HFFc6 (cell line): ENCODE measurements around the gene ELMO2. TPM values are rescaled to one million over a fixed set of nuclear protein-coding genes. Genes with fewer than 3 reads are reported as not detected.

ENCODE experiments used
- DNase-seq: peaks from one replicate; pipeline ENCODE4 v3.0.0-alpha.2; 2018
- H3K27ac Mint-ChIP-seq: 2 replicates; pipeline ENCODE4 v1.8.0; 2020; ENCODE audit warnings: mild to moderate bottlenecking, mixed read lengths
- H3K27me3 Mint-ChIP-seq: 2 replicates; pipeline ENCODE4 v1.8.0; 2021; ENCODE audit warnings: mild to moderate bottlenecking, moderate library complexity, mixed read lengths; ENCODE audit not compliant: insufficient read depth
- H3K36me3 Mint-ChIP-seq: 2 replicates; pipeline ENCODE4 v1.8.0; 2021; ENCODE audit warnings: low read depth, mixed read lengths
- H3K4me1 Mint-ChIP-seq: 2 replicates; pipeline ENCODE4 v1.8.0; 2020; ENCODE audit warnings: low read depth, mixed read lengths
- H3K4me3 Mint-ChIP-seq: 2 replicates; pipeline ENCODE4 v1.8.0; 2020; ENCODE audit warnings: mild to moderate bottlenecking, moderate library complexity, mixed read lengths
- H3K9me3 Mint-ChIP-seq: 2 replicates; pipeline ENCODE4 v1.8.0; 2020; ENCODE audit warnings: mild to moderate bottlenecking, mixed read lengths
- CTCF ChIP-seq: fragments of 200-600 bp; sonication (generic); IDR thresholded peaks from 2 replicates; pipeline ENCODE4 v1.5.0; 2021; ENCODE audit warnings: antibody characterized with exemption, mild to moderate bottlenecking
- total RNA-seq, 6 experiments: library from RNA; stranded (reverse); fragmentation: NEBNext Ultra II Directional; extraction: Animal tissue kit (Norgen Biotek cat#: 25700); gene quantifications; 2 replicates in 1 of 6; 3 replicates in 5 of 6; pipeline ENCODE4 v1.2.3, GENCODE V29; 2021

ELMO2 gene
- total RNA-seq, 6 experiments from 2014 or later = 39.3 to 48.0 (median 44.3) TPM

GRCh38 chr20:46339037-46339436 is 67.4 kb downstream of the ELMO2 start:
- 0 out of 2 replicates have a peak, but pooled peaks cover 4% of the 10 kb centered on the region for H3K4me1 Mint-ChIP-seq
- H3K27ac Mint-ChIP-seq = no peak overlapping the region
- no peak overlapping the region for H3K4me3 Mint-ChIP-seq
- no peaks in the 10 kb centered on the region for H3K36me3 Mint-ChIP-seq
- no peak for TF ChIP-seq CTCF
- peaks cover 71% of the 10 kb centered on the region for H3K27me3 Mint-ChIP-seq
- no peak for DNase-seq
- no peaks in the 10 kb centered on the region for H3K9me3 Mint-ChIP-seq

GRCh38 chr20:46336735-46337134 is 69.7 kb downstream of the ELMO2 start:
- no peak for TF ChIP-seq CTCF
- no peak overlapping the region for H3K4me3 Mint-ChIP-seq
- H3K27ac Mint-ChIP-seq = no peak overlapping the region
- H3K36me3 Mint-ChIP-seq = no peaks in the 10 kb centered on the region
- H3K9me3 Mint-ChIP-seq = no peaks in the 10 kb centered on the region
- no peaks in the 10 kb centered on the region for H3K4me1 Mint-ChIP-seq
- peaks cover 64% of the 10 kb centered on the region for H3K27me3 Mint-ChIP-seq
- DNase-seq = no peak

GRCh38 chr20:46334303-46334904 is 72.0 kb downstream of the ELMO2 start:
- H3K27ac Mint-ChIP-seq = no peak overlapping the region
- DNase-seq = no peak
- H3K36me3 Mint-ChIP-seq = no peaks in the 10 kb centered on the region
- no peak for TF ChIP-seq CTCF
- H3K27me3 Mint-ChIP-seq = peaks cover 50% of the 10 kb centered on the region
- no peak overlapping the region for H3K4me3 Mint-ChIP-seq
- H3K9me3 Mint-ChIP-seq = no peaks in the 10 kb centered on the region
- H3K4me1 Mint-ChIP-seq = no peaks in the 10 kb centered on the region

- Mint-ChIP-seq H3K9me3 (no peaks in the 10 kb centered on the region), H3K27me3 (peaks cover 45% of the 10 kb centered on the region), H3K4me3 (no peak overlapping the region), H3K36me3 (no peaks in the 10 kb centered on the region), H3K27ac (no peak overlapping the region), H3K4me1 (no peaks in the 10 kb centered on the region)
- no peak for TF ChIP-seq CTCF
- no peak for DNase-seq
Measured at GRCh38 chr20:46333161-46333991, 73.0 kb downstream of the ELMO2 start.

GRCh38 chr20:46332373-46333160 is 73.8 kb downstream of the ELMO2 start:
- H3K4me1 Mint-ChIP-seq = no peaks in the 10 kb centered on the region
- H3K4me3 Mint-ChIP-seq = no peak overlapping the region
- no peaks in the 10 kb centered on the region for H3K9me3 Mint-ChIP-seq
- no peak overlapping the region for H3K27ac Mint-ChIP-seq
- no peak for TF ChIP-seq CTCF
- DNase-seq = no peak
- H3K27me3 Mint-ChIP-seq = peaks cover 40% of the 10 kb centered on the region
- H3K36me3 Mint-ChIP-seq = no peaks in the 10 kb centered on the region
